ENCODE results near the gene CORO7. TPM values are rescaled to one million over a fixed set of nuclear protein-coding genes. Genes with fewer than 3 reads are reported as not detected.

Gene CORO7
- total and polyA plus RNA-seq, 9 of the 15 experiments (the other 6 are each of a cell fraction or from before 2014, with no cell fraction given), result 0.45 to 77.2 (median 18.7) TPM

- Histone ChIP-seq H3K9me1 (ENCODE audit: control insufficient read depth, insufficient read depth, low read length) (no peaks in the 10 kb centered on the region), H3K27me3 (ENCODE audit: control insufficient read depth in 2 of 2, insufficient read depth in 2 of 2, low read length in 2 of 2) (no peaks in the 10 kb centered on the region), H2AFZ (ENCODE audit: low read depth, low read length) (no peak overlapping the region), H3K9ac (ENCODE audit: insufficient read depth in 1 of 2, low read depth in 2 of 2, low read length in 2 of 2) (no peak overlapping the region), H3K27ac (ENCODE audit: extremely low read depth, low read depth, low read length) (no peak overlapping the region), H4K20me1 (replicated peaks; ENCODE audit: control insufficient read depth, insufficient read depth, low read length) (peaks cover 32% of the 10 kb centered on the region), H3K4me2 (ENCODE audit: insufficient read depth, low read length) (no peak overlapping the region), H3K4me1 (replicated peaks in 1 of 2; ENCODE audit: control insufficient read depth in 2 of 2, insufficient read depth in 2 of 2, low read length in 2 of 2) (peaks cover 0 to 23% of the 10 kb centered on the region in 2 experiments; a peak in 1 of 5 replicates), H3K79me2 (ENCODE audit: control insufficient read depth, insufficient read depth, low read length) (peaks cover 11% of the 10 kb centered on the region), H3K9me3 (replicated peaks; ENCODE audit: control insufficient read depth, insufficient read depth, low read depth, low read length) (no peaks in the 10 kb centered on the region), H3K36me3 (ENCODE audit: control insufficient read depth, insufficient read depth, low read length) (peaks cover 89% of the 10 kb centered on the region; the same call in 2 of the 3 replicates), H3K4me3 (no peak overlapping the region)
- ATAC-seq (no peak), DNase-seq (ENCODE audit: extremely low read depth in 1 of 4, low spot score in 3 of 4) (no peak), FAIRE-seq (no peak)
- BruUV-seq (replicated peaks), result no TSS peak
- TF ChIP-seq GTF2A2 (tag; IDR thresholded peaks at IDR 0.05) (no peak), JUN (IDR thresholded peaks at IDR 0.05; ENCODE audit: borderline replicate concordance, low read depth, low read length) (no peak), JUN (CRISPR knock-in tag; IDR thresholded peaks at IDR 0.05; ENCODE audit: borderline replicate concordance) (no peak), TSHZ1 (CRISPR knock-in tag; IDR thresholded peaks at IDR 0.05) (no peak), SP1 (CRISPR knock-in tag; IDR thresholded peaks at IDR 0.05) (no peak), ZNF644 (tag; IDR thresholded peaks at IDR 0.05; ENCODE audit: low read depth) (no peak), HSF4 (CRISPR knock-in tag; IDR thresholded peaks at IDR 0.05; ENCODE audit: borderline replicate concordance) (no peak), ETV6 (IDR thresholded peaks at IDR 0.05; ENCODE audit: borderline replicate concordance in 1 of 2, low read depth in 2 of 2, low read length in 1 of 2) (no peak), ETV6 (CRISPR knock-in tag; IDR thresholded peaks at IDR 0.05; ENCODE audit: borderline replicate concordance) (no peak), NONO (IDR thresholded peaks at IDR 0.05; ENCODE audit: low read depth in 2 of 2, low read length in 1 of 2) (no peak), ZNF717 (CRISPR knock-in tag; IDR thresholded peaks at IDR 0.05) (no peak), CREBBP (IDR thresholded peaks at IDR 0.05; ENCODE audit: low read depth, low read length) (no peak), ZNF41 (CRISPR knock-in tag; conservative IDR thresholded peaks at IDR 0.05) (no peak), NFXL1 (CRISPR knock-in tag; IDR thresholded peaks at IDR 0.05) (no peak), HDAC1 (IDR thresholded peaks at IDR 0.05) (no peak)
- TF ChIP-seq, protein P1, sequence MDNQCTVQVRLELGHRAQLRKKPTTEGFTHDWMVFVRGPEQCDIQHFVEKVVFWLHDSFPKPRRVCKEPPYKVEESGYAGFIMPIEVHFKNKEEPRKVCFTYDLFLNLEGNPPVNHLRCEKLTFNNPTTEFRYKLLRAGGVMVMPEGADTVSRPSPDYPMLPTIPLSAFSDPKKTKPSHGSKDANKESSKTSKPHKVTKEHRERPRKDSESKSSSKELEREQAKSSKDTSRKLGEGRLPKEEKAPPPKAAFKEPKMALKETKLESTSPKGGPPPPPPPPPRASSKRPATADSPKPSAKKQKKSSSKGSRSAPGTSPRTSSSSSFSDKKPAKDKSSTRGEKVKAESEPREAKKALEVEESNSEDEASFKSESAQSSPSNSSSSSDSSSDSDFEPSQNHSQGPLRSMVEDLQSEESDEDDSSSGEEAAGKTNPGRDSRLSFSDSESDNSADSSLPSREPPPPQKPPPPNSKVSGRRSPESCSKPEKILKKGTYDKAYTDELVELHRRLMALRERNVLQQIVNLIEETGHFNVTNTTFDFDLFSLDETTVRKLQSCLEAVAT (IDR thresholded peaks at IDR 0.05), result no peak
- ChIA-PET CTCF (ENCODE audit: low intra/inter-chr PET ratio) (no interaction called here), POLR2A (interaction anchor here (0.7 to 0.8 kb wide), 2 partner anchors 397 to 664 kb away, joined by 3 read pairs; no protein-coding TSS in a partner anchor)
- WGBS (ENCODE audit: insufficient coverage, low coverage, missing lambda C conversion rate), result 88% methylated on average over 7 of the region's 10 CpGs
- in situ Hi-C loops (cut with MboI), result no loop called here
- intact Hi-C loops (cut with micrococcal nuclease), result loop anchor here (10.0 kb wide), 2 partner anchors 204 to 424 kb away; no protein-coding TSS in a partner anchor
Observed at GRCh38 chr16:4408323-4408690, 8.1 kb downstream of the CORO7 start.

All from K562 (cell line).